Measurements from ENCODE around the gene C19orf33.

C19orf33 gene

DNA sequence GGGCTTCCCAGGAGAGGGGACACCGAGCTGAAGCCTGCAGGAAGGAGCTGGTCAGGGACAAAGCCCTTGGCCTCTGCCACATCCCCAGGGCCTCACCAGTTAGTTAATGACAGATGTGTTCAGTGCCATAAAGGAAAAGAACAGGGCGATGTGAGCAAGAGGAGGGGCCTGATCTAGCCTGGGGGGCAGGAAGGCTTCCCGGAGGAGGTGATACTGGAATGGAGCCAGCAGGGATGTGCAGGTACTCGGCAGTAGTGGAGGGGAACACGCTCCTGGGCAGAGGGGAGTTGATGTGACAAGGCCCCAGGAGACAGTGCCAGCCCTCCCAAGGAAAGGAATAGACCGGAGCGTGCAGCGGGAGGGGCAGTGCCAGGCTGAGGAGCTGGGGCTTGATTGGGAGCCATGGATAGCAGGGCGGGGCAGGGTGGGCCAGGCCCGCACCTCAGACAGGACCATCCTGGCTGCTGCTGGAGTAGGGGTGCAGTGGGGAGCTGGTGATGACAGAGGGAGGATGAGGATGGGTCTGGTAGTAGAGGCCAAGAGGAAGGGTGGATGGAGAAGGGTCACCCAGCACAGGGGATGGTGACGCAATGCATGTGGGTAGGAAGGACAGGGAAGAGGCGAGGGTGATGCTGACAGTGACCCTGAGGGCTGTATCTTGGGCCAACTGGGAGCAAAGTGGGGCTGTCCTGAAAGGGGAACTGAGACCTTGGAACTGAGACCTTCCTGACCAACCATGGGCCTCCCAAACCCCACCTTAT is 4.1 kb downstream of the C19orf33 start:
- in situ Hi-C loops (cut with MboI; ENCODE audit: low sequenced_read_pairs) = no loop called here

DNA sequence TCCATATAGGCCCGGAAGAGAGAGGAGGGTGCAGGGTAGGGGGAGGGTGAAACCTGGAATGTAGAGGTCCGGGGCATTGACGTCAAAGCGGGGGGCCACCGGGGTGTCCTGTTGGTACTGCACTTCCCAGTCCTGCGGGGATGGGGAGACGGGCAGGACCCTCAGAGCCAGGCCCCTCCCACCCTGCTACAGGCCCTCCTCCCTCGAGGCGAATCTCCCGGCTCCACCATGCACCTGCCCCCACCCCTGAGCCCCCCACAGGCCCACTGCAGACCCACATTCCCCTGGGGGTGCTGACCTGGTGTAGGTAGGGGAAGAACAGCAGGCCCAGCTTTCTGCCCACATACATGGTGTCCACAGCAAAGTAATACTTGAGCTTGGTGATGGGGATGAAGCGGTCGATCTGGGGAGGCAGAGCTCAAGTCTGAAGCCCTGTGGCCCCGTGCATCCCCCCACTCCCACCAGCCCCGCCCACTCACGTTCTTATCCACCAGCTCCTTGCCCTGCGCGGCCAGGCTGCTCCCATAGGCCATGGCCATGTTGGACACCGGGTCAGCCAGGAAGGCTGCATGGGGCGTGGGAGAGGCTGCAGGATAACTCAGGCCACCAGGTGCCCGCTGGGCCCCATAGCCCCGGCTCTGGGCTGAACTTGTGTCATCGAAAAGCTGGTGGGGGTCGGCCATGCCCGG is 5.0 kb downstream of the C19orf33 start:
- in situ Hi-C loops (cut with MboI; ENCODE audit: low sequenced_read_pairs) = no loop called here

DNA sequence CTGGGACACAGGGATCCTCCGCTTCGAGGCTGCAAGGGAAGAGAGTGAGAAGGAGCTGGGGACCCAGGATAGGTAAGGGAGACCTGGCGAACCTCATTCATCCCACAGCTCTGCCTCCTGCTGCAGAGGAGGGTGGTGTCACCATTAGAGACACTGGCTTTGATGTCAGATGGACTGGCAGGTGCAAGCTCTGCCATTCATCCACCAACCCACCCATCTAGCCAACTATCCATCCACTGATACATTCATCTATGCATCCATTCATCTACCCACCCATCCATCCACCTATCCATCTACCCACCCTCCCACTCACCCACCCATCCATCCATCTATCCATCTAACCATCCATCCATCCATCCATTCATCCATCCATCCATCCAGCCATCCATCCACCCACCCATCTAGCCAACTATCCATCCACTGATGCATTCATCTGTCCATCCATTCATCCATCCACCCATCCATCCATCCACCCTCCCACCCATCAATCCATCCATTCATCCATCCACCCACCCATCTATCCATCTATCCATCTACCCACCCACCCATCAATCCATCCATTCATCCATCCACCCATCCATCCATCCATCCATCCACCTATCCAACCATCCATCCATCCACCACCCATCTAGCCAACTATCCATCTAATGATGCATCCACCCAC is 5.7 kb downstream of the C19orf33 start:
- in situ Hi-C loops (cut with MboI; ENCODE audit: low sequenced_read_pairs) = no loop called here

DNA sequence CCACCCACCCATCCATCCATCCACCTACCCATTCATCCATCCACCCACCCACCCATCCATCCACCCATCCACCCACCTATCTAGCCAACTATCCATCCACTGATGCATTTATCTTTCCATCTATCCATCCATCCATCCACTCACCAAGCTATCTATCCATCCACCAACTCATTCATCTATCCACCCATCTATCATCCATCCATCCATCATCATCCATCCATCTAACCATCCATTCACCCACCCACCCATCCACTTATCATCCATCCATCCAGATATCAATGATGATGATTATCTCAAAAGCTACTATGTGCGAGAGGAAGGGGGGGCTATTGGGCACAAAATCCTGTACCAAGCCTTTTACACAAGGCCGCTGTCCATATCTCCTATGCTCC is 6.2 kb downstream of the C19orf33 start:
- in situ Hi-C loops (cut with MboI; ENCODE audit: low sequenced_read_pairs) = no loop called here

DNA sequence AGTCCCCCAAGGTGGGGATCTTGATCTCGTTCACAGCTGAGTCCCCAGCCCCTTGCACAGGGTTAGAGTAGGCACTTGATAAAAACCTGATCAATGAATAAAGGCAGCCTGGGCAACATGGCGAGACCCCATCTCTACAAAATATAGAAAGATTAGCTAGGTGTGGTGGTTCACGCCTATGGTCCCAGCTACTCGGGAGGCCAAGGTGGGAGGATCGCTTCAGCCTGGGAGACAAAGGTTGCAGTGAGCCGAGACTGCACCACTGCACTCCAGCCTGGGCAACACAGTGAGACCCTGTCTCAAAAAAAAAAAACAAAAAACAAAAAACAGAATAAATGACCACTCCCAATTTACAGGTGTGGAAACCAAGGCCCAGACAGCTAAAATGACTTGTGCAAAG is 6.9 kb downstream of the C19orf33 start:
- in situ Hi-C loops (cut with MboI; ENCODE audit: low sequenced_read_pairs) = no loop called here

DNA sequence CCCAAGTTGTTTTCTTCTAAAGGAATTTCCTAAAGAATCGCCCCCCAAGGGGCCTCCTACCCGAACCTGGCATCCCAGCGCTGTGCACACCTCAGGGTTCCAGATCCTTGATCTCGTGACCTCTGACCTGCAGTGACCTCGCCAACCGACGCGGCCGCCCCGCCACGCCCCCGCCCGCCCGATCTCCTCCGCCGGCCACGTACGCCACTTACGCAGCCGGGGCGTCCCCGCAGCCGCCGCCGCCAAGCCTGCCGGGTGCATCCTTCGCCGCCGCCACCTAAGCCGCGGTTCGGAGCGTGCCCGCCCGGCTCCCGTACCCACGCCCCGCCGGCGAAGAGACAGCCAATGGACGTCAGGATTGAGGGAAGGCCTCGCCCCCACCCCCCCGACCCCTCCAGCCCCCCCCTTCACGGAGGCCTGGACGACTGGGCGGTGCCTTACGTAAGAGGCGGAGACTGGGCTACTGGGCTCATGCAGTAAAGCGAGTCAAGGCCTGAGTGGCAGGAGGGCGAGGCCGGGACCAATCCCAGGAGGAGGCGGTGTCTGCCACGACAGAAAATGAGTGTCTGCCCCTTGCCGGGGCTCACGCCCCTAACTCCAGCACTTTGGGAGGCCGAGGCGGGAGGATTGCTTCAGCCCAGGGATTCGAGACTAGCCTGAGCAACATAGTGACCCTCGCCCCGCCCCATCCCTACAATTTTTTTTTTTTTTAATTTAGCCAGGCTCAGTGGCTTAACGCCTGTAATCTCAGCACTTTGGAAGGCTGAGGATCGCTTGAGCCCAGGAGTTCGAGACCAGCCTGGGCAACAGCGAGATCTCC is 11.8 kb downstream of the C19orf33 start, which contains the start of gene YIF1B:
Gene YIF1B (minus strand): TSS at position 291 of the 820 bp plus-strand sequence. CDS start 30 bp downstream, at position 261.
- in situ Hi-C loops (cut with MboI; ENCODE audit: low sequenced_read_pairs) = no loop called here

DNA sequence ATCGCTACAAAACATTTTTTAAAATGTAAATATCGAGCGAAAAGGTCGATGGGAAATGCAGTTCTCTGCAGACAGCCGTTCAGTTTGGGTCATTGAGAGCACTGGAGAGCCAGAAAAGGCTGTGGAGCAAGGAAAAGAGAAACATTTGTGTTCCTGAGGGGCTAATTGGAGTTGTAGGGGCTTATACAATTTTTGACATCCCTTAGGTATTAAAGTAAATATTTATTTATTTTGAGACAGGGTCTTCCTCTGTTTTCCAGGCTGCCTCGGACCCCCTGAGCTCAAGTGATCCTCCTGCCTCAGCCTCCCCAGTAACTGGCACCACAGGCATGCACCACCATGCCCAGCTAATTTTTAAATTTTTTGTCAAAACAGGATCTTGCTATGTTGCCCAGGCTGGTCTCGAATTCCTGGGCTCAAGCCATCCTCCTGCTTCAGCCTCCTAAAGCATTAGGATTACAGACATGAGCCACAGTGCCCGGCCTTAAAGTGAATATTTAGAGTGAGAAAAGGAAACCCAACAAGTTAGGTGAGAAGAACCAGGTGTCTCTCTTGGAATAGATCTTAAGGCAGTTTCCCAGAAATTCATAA is 12.5 kb downstream of the C19orf33 start:
- in situ Hi-C loops (cut with MboI; ENCODE audit: low sequenced_read_pairs) = no loop called here

DNA sequence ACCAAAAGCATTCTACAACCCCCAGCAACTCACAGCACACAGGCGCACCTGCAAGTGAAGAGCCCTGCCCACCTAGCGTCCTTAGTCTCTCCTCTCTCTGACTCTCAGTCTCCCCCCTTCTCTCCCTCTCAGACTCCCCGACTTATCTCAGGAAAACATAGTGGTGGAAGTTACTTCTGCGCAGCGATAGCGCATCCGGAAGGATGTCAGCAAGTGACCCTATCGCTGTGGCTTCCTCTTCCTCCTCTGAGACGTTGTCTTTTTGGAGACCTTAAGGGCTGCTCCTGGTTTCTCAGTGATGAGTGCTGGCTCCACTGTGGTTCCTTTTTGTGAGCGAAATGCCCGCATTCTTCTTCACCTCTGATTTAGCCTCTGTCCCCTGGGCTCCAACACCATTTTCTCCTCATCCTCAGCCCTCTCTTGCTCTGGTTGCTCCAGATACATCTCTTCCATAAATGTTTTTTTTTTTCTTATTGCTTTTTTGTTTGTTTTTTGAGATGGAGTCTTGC is 13.1 kb downstream of the C19orf33 start:
- in situ Hi-C loops (cut with MboI; ENCODE audit: low sequenced_read_pairs) = no loop called here

DNA sequence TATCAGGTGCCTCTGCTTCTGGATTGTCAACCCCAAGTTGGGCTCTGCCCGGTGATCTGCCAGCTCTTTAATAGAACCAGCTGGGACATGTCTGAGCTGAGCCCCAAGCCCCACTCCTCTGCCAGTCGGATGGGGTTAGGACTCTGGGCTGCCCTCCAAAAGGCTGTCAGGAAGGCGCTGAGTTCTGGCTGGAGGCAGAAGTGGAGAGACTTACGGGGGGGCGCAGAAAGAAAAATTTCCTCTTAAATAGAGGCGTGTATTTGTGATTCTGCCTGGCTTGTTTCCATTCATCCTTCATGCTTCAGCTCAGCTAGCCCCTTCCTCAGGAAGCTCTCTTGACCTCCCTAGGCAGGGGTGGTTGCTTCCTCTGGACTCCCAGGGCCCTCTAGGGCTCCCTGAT is 14.6 kb downstream of the C19orf33 start:
- in situ Hi-C loops (cut with MboI; ENCODE audit: low sequenced_read_pairs) = no loop called here

DNA sequence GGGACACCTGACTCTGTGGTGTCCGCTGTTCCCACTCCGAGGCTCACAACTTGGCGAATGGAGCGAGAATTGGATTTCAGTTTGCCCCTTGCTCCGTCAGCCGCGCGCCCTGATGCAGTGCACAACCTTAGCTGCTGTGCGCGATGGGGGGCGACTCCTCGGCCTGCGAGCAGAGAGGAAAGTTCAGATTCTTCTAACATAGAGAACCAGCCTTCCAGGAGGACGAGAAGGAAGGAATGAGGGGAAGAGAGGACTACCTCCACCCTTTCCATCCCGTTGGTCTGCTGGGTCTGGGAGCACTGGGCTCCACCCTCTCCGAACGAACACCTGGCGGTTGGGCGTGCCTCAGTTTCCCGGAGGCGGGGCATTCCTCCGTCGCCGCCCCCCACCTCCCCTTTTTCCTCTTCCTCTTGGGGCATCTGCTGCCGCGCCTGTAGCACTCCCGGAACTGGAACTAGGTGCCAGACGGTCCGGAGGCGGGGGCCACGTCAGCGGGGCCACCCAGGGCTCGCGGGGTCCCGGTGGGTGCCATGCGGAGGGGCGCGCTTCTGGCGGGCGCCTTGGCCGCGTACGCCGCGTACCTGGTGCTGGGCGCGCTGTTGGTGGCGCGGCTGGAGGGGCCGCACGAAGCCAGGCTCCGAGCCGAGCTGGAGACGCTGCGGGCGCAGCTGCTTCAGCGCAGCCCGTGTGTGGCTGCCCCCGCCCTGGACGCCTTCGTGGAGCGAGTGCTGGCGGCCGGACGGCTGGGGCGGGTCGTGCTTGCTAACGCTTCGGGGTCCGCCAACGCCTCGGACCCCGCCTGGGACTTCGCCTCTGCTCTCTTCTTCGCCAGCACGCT is 15.6 kb downstream of the C19orf33 start, which contains the start of gene KCNK6:
Gene KCNK6 (plus strand): TSS at position 425 of the 838 bp plus-strand sequence. CDS start 106 bp downstream, at position 531.
- in situ Hi-C loops (cut with MboI; ENCODE audit: low sequenced_read_pairs) = loop anchor here (10.0 kb wide), 1 partner anchor 75 kb away; no protein-coding TSS in a partner anchor

DNA sequence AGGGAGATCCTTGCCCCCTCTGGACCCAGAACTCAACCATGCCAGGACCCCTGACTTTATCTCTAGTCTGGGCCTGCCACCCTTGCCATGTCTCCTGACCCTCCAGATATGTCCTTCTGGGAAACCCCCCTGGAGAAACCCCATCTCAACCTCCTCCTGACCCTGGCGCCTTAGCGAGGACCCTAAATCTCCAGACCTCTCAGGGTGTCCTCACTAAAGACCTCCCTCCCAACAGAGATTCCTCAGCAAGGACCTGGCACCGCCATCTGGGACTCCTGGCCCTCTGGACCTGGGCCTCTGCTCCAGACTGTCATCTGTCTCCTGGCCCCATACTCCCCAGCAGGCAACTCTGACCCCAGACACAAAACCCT is 16.9 kb downstream of the C19orf33 start:
- in situ Hi-C loops (cut with MboI; ENCODE audit: low sequenced_read_pairs) = loop anchor here (10.0 kb wide), 1 partner anchor 76 kb away; no protein-coding TSS in a partner anchor

DNA sequence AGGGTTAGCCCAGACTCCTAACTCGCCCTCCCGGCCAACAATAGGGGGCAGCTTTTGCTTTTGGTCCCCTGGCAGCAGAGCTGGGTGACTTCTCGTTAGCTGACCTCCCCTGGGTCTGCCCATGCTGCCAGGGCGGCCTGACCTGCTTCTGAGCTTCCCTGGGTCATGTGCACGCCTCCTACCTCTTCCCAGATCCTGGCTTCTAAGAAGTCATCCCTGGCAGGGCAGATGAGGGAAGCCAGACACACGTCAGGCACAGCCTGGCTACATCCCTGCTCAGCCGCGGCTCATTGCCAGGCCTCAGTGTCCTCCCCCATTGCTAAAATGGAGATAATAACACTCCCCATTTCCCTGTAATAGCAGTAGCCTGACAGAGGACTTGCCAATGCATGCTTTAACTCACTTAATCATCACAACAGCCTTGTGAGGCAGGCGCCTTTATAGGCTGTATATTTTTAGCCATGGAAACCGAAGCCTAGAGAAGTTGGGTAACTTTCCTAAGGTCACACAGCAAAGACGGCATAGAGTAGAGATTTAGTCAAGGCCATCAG is 17.7 kb downstream of the C19orf33 start:
- in situ Hi-C loops (cut with MboI; ENCODE audit: low sequenced_read_pairs) = loop anchor here (10.0 kb wide), 1 partner anchor 77 kb away; no protein-coding TSS in a partner anchor

DNA sequence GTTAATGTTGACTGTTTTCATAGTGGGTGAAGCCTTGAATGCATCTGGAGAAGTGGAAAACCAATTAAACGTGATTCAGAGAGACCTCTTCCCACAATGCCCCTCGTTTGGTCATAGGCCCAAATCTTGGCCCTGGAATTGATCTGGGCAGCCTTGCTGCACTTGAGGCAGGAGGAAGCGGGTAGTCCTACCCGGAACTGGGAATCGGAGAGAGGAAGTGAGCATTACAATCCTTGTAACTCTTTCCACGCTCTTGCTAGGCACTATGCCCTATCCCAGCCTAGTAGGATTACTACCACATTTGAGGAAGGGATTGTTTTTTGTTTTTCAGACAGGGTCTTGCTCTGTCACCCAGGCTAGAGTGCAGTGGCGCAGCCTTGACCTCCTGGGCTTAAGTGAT is 19.2 kb downstream of the C19orf33 start:
- in situ Hi-C loops (cut with MboI; ENCODE audit: low sequenced_read_pairs) = loop anchor here (10.0 kb wide), 1 partner anchor 78 kb away; no protein-coding TSS in a partner anchor

DNA sequence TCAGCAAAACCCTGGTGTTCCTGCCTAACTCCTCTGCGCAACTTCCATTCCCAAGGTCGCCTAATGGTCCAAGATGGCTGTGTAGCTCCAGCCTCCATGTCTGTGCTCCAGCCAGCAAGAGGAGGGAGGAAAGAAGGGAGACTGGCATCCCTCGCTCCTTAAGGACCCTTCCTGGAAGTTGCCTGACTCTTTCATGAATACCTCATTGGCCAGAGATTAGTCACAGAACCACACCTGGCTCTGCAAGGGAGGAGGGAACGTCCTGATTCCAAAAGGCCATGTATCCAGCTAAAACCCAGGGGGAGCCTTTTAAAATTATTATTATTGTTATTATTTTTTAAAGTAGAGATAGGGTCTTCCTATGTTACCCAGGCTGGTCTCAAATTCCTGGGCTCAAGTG is 20.4 kb downstream of the C19orf33 start:
- in situ Hi-C loops (cut with MboI; ENCODE audit: low sequenced_read_pairs) = loop anchor here (10.0 kb wide), 1 partner anchor 80 kb away; no protein-coding TSS in a partner anchor

DNA sequence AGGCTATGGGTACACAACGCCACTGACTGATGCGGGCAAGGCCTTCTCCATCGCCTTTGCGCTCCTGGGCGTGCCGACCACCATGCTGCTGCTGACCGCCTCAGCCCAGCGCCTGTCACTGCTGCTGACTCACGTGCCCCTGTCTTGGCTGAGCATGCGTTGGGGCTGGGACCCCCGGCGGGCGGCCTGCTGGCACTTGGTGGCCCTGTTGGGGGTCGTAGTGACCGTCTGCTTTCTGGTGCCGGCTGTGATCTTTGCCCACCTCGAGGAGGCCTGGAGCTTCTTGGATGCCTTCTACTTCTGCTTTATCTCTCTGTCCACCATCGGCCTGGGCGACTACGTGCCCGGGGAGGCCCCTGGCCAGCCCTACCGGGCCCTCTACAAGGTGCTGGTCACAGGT is 22.5 kb downstream of the C19orf33 start:
- in situ Hi-C loops (cut with MboI; ENCODE audit: low sequenced_read_pairs) = loop anchor here (10.0 kb wide), 1 partner anchor 82 kb away; no protein-coding TSS in a partner anchor

DNA sequence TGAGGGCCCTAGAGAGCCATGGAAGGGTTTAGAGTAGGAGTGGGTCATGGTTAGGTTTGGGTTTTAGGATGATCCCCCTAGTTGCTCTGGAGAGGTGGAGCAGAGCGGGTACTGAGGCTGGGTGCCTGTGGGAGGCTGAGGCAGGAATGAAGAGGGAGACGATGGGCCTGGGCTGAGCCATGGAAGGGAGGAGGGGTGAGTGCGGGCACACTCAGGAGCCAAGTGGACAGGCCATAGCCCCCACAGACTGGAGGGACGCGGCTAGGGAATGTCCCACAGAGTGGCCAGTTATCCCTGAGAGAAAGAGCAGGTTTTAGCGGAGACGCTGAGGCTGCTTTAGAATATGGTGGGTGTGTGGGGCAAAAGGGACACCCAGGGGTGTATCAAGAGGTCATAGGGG is 25.6 kb downstream of the C19orf33 start:
- in situ Hi-C loops (cut with MboI; ENCODE audit: low sequenced_read_pairs) = loop anchor here (10.0 kb wide), 1 partner anchor 85 kb away; no protein-coding TSS in a partner anchor

DNA sequence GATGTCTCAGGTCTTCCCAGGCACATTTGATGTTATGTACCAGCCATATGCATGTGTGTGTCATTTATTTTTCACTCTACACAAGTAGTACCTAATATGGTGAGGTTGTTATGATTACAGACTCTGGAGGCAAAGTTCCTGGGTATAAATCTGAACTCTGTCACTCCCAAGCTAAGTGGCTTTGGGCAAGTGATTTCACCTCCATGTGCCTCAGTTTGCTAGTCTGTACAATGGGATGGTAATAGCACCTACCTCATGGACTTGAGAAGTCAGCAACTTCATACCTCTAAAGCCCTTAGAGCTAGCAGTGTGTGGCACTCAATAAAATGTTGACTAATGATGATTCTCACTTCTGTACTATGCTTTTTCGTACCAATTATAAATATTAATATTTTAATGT is 27.7 kb downstream of the C19orf33 start:
- in situ Hi-C loops (cut with MboI; ENCODE audit: low sequenced_read_pairs) = no loop called here

DNA sequence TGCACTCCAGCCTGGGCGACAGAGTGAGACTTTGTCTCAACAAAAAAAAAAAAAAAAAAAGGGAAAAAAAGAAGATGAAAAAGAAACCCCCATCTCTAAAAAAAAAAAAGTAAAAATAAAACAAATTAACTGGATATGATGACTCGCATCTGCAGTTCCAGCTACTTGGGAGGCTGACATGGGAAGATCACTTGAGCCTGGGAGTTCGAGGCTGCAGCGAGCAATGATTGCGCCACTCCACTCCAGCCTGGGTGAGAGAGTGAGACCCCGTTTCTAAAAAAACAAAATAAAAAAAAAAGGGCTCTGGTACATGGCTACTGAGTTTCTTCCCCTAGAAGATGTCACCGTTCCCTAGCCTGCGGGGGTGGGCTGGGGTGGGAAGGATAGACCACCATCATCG is 29.2 kb downstream of the C19orf33 start:
- in situ Hi-C loops (cut with MboI; ENCODE audit: low sequenced_read_pairs) = no loop called here
